ENCODE data around the gene TWNK. TPM values are rescaled to one million over a fixed set of nuclear protein-coding genes. Genes with fewer than 3 reads are reported as not detected.
A peak's percentile ranks its signal among the peaks of the same experiment; 100 is the strongest.

Gene TWNK
- total RNA-seq (2011; cell fraction: chromatin; rRNA removed; ENCODE audit: low replicate concordance), result 20.7 and 34.6 TPM in 2 replicates
- total RNA-seq (2011; cell fraction: nucleolus; rRNA removed), result 16.7 and 19.2 TPM in 2 replicates
- total RNA-seq (2011; cell fraction: nucleoplasm; rRNA removed), result 17.9 and 20.4 TPM in 2 replicates
- total RNA-seq (2014; rRNA removed), result 17.9 and 20.6 TPM in 2 replicates
- 16.6 and 18.0 TPM in 2 replicates for total RNA-seq (2014; rRNA removed; fragmentation: Illumina TruSeq; extraction: Trizol)
- 13.6 and 14.3 TPM in 2 replicates for total RNA-seq (2015; rRNA removed; fragmentation: Illumina TruSeq; extraction: Trizol)
- total RNA-seq (2021), result 19.2 and 24.5 TPM in 2 replicates
- polyA plus RNA-seq (2011; rRNA removed), result 16.1 and 17.4 TPM in 2 replicates
- polyA plus RNA-seq (2011; cell fraction: cytosol; rRNA removed), result 13.8 and 17.6 TPM in 2 replicates
- 13.3 and 19.8 TPM in 2 replicates for polyA plus RNA-seq (2011; cell fraction: nucleus; rRNA removed)
- 10.5 and 24.8 TPM in 2 replicates for polyA plus RNA-seq (2012)
- polyA plus RNA-seq (2014; fragmentation: Illumina TruSeq; extraction: Trizol), result 34.7 and 35.5 TPM in 2 replicates
- 10 to 100 TPM; 11.6 to 14.8 TPM for polyA plus RNA-seq (2014; fragmentation: Nextera tagmentation; extraction: Ambion mirVana)
- polyA plus RNA-seq (2014; rRNA removed), result 16.6 and 18.9 TPM in 2 replicates
- polyA minus RNA-seq (2011; rRNA and poly(A)+ RNA removed), result 15.7 and 22.2 TPM in 2 replicates
- 8.4 and 13.6 TPM in 2 replicates for polyA minus RNA-seq (2011; cell fraction: cytosol; rRNA and poly(A)+ RNA removed)
- 7.5 and 8.2 TPM in 2 replicates for polyA minus RNA-seq (2011; cell fraction: nucleus; rRNA and poly(A)+ RNA removed)
- Bru-seq, nascent RNA, result percentile 86 among the genes with signal in this experiment
- percentile 82 among the genes with signal in this experiment for BruChase-seq, experiment 1, labeled RNA remaining after a 2-hour chase
- percentile 82 among the genes with signal in this experiment for BruChase-seq, experiment 2, labeled RNA remaining after a 6-hour chase
- long read RNA-seq, experiment 1, transcript TWNK-202 (5 exons, 3,665 nt), result minor isoform, 16 of 90 reads
- long read RNA-seq, experiment 1, transcript TWNK-201 (5 exons, 3,621 nt), result major isoform, 47 of 90 reads
- long read RNA-seq, experiment 1, partial matches to known transcripts, result 3 of 90 reads
- long read RNA-seq, experiment 1, other reads (novel, unspliced or antisense), result 23 of 90 reads
- long read RNA-seq, experiment 2, transcript TWNK-201 (5 exons, 3,621 nt), result major isoform, 12 of 30 reads
- long read RNA-seq, experiment 2, partial matches to known transcripts, result 2 of 30 reads
- long read RNA-seq, experiment 2, other reads (novel, unspliced or antisense), result 15 of 30 reads
- long read RNA-seq, experiment 3, transcript TWNK-204 (5 exons, 946 nt), result major isoform, 6 of 15 reads
- long read RNA-seq, experiment 3, partial matches to known transcripts, result 2 of 15 reads
- long read RNA-seq, experiment 3, other reads (novel, unspliced or antisense), result 6 of 15 reads

DNA sequence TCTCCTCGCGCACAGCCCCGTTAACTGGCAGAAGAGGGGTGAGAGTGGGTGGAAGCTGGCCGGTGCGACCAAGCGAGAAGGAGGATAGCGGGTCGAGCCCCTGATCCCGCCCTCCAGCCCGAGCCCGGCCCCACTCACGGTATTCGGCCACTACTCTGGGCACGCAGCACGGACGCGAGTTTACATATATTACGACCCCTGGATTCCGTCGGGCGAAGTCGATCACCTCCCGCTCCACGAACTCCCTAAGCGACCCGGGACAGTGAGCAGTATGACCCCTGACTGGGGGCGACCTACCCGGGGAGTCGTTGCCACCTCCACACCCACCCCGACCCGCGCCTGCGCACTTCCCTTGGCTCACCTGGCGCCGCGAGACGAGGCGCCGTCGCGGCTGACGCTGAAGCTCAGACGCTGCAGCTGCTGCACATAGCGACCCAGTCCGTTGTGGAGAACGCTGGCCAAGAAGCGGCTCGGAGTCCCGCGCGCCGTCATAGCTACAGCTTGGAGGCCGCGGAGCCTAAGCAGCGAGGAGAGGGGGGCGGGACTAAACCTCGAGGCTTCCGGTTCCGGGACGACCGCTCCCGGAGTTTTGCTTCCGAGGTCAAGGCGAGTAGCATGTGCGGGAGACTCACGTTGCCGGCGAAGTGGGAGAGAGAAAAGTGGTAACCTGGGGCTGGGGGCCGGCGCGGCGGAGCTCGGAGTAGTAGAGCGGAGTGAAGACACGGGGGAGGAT, at the start of gene TWNK, which contains the start of gene MRPL43:
TWNK (plus strand) TSS at position 592 of the 733 bp plus-strand sequence. CDS start 668 bp downstream, outside the sequence.
MRPL43 (minus strand) TSS at position 546 of the 733 bp plus-strand sequence; CDS start at position 492, 54 bp downstream.
- under 1% methylated on average over 28 of the region's 75 CpGs for WGBS (ENCODE audit: insufficient coverage, low coverage, missing lambda C conversion rate)
- peaks cover 54% of the 10 kb centered on the region; the same call in 2 of the 3 replicates for H3K36me3 ChIP-seq (ENCODE audit: control insufficient read depth, insufficient read depth, low read length)
- ChIA-PET CTCF (ENCODE audit: low intra/inter-chr PET ratio) (no interaction called here), POLR2A (interaction anchor here (1.0 kb wide), 1 partner anchor 47 kb away, joined by 4 read pairs; no protein-coding TSS in a partner anchor)
- peak; percentile 87 for FAIRE-seq
- H3K4me1 ChIP-seq (replicated peaks in 1 of 2; ENCODE audit: control insufficient read depth in 2 of 2, insufficient read depth in 2 of 2, low read length in 2 of 2), result peaks cover 16 to 21% of the 10 kb centered on the region in 2 experiments; a peak in 4 of 5 replicates
- H3K9ac ChIP-seq (ENCODE audit: insufficient read depth in 1 of 2, low read depth in 2 of 2, low read length in 2 of 2), result peak within 1 kb of the TSS; percentile 95 to 99
- no peaks in the 10 kb centered on the region for H3K9me1 ChIP-seq (ENCODE audit: control insufficient read depth, insufficient read depth, low read length)
- ATAC-seq, result peak; percentile 96
- H3K4me2 ChIP-seq (ENCODE audit: insufficient read depth, low read length), result peak within 1 kb of the TSS; percentile 97
- H3K27me3 ChIP-seq (ENCODE audit: control insufficient read depth in 2 of 2, insufficient read depth in 2 of 2, low read length in 2 of 2), result no peaks in the 10 kb centered on the region
- peaks cover 6% of the 10 kb centered on the region; the same call in 1 of the 2 replicates for H4K20me1 ChIP-seq (replicated peaks; ENCODE audit: control insufficient read depth, insufficient read depth, low read length)
- DNase-seq (ENCODE audit: extremely low read depth in 1 of 4, low spot score in 3 of 4), result peak; percentile 78 to 87 (median 82)
- peak within 1 kb of the TSS; percentile 98 for H2AFZ ChIP-seq (ENCODE audit: low read depth, low read length)
- H3K27ac ChIP-seq (ENCODE audit: extremely low read depth, low read depth, low read length), result peak within 1 kb of the TSS; percentile 87
- intact Hi-C loops (cut with micrococcal nuclease) (no loop called here), in situ Hi-C loops (cut with MboI) (loop anchor here (25.0 kb wide), 1 partner anchor 1050 kb away; no protein-coding TSS in a partner anchor)
- peaks cover 59% of the 10 kb centered on the region for H3K79me2 ChIP-seq (ENCODE audit: control insufficient read depth, insufficient read depth, low read length)
- H3K9me3 ChIP-seq (replicated peaks; ENCODE audit: control insufficient read depth, insufficient read depth, low read depth, low read length), result no peaks in the 10 kb centered on the region
- no TSS peak for BruUV-seq (replicated peaks)
- H3K4me3 ChIP-seq, result peak within 1 kb of the TSS; percentile 95
- TF ChIP-seq TAF1 (IDR thresholded peaks at IDR 0.05; ENCODE audit: control insufficient read depth, extremely low read depth, insufficient read depth, low read length, severe bottlenecking) (peak; percentile 77), POLR2G (IDR thresholded peaks at IDR 0.05; ENCODE audit: low read depth, low read length) (peak; percentile 84), ZNF780A (CRISPR knock-in tag; IDR thresholded peaks at IDR 0.05) (no peak), MXD1 (CRISPR knock-in tag; IDR thresholded peaks at IDR 0.05; ENCODE audit: borderline replicate concordance, poor library complexity, severe bottlenecking) (peak; percentile 83), ZNF407 (IDR thresholded peaks at IDR 0.05; ENCODE audit: low read depth) (no peak)

All from K562 (cell line).